HG03439 (cell line): ENCODE data around the gene CFAP299.
"Not testable (repeated sequence)": the region's sequence is repeated elsewhere in the genome, so short reads cannot be mapped to it uniquely, and the experiment has no call there.

Source experiments
- ATAC-seq: cut with Tn5 transposase; IDR thresholded peaks from one replicate; pipeline ENCODE4 v1.9.1; 2021; ENCODE audit warnings: mild to moderate bottlenecking, moderate library complexity; ENCODE audit not compliant: unreplicated experiment

Gene CFAP299

DNA sequence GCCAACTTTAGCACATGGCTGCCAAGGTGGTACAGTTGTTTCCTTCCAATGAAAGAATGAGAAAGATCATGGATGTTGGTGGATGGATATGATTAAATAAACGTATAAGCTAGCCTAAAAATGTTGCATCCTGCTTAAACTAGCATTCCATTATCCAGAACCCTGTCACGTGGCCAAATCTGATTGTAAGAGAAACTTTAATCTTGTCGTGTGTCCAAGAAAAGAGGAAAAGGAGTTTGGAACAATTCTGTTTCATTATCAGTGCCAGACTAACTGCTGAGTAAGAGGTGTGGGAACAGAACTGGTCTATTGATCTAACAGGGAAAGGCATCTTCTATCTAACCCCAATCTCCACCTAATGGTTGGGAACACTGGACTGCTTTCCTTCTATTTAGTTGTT lies 369.8 kb downstream of the CFAP299 start:
- ATAC-seq: no peak

DNA sequence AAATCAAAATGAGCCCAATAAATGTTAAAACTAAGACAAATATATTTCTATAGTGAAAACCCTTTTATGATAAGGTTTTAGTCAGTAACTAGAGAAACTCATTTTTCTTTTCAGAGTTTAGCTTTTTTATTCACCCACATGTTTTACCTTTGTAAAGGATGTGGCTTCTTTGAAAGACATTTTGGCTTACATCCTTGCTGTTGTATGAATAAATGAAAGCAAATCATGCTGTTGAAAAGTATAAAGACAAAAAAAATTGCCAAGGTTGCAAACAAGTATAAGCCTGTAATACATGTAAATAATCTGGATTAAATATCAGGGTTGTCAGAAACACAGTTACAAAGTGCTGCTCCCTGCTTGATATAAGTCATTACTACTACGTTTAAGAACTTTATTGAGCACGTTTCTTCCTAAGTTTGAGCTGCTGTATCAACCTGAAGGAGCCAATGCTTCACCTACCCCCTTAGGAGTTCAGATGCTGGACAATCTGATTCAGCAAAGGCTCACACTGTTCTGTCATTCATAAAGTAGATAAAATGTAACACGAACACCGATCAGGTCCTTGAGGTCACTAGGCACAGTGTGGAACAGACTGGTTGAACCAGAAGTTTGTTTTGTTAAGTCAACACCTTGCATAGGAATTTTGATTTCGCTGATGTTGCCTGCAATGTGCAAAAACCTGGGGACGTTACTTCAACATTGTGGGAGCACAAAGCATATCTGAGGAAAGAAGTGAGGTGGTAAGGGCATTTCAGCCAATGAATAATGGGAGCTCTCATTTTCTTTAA lies 373.7 kb downstream of the CFAP299 start:
- ATAC-seq: no peak

DNA sequence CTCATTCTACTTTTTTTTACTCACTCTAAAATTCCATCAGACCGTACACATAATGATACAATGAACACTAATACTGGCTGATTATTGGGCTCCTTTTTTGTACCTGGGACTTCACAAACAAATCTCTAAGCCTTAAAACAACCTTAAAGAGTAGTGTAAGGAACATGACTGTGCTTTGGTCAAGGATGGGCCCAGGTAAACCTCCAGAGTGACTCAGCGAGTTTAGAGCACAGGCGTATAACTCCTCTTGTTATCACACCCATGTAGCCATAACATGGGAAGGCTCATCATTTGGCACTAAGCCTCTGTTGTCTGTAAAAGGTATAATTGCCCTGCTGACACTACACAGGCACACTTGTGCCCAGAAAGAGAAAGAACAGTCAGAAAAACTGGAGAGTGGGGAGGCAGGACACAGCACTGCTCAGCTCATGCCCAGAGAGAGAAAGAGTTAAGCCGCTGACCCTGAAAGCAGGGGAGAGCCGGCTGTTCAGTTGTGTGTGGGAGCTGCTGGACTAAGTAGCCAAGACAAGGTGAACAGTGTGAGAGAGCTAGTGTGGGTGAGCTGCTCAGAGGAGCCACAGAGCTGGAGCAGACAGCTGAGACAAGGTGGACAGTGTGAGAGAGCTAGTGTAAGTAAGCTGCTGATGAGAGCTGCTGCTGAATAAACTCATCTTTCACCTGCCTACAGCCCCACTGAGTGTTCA lies 375.4 kb downstream of the CFAP299 start:
- ATAC-seq: no peak

DNA sequence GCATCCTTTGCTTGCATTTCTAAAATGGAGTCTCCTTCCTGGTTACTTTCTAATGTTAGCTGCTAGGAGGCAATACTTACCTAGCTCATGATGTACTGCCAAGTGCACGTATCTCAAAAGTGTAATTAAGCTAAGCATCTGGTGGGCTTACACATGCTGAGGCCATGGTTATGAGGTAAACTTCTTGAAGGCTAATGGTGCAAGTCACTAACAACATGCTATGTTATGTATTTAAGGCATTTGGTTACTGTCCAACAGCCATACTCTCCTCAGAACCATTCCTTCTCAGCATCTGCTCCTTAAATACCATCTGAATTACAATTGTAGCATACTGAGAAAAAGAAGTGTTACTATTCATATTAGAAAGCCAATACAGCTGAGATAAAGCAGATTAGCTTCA lies 376.4 kb downstream of the CFAP299 start:
- ATAC-seq: no peak

DNA sequence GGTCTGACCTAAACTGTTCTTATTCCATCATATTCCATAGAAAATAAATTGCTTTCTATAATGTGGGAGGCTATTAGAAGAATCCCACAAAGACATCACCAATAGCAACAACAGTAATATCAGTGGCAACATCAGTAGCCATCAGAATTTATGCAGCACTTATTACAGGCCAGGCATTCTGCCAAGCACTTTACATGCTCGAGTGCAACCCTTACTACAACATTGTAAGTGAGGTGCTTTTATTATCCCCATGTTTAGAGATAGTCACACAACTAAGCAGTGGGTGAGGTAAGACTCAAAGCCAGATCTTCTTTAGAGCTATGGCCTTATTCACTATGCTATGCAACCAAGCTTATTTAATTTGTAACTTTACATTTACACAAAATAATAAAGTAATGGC lies 377.9 kb downstream of the CFAP299 start:
- no peak for ATAC-seq

DNA sequence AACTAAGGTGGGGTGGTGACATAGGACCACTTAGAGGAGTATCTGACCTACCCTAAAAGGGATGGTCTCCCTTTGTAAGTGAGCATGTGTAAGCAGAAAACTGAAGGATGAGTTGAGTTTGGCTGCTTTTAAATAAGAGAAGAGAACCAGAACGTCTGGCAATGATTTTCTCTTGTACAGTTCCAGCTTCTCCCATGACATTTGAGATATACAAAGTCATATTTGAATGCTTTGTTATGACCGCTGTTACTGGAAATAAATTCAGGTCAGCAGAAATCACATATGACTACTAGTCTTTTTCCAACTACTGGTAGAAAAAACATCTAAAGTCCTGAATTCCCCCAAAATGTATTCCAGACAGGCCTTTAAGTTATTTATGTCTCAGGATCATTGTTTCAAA lies 381.7 kb downstream of the CFAP299 start:
- ATAC-seq: no peak

DNA sequence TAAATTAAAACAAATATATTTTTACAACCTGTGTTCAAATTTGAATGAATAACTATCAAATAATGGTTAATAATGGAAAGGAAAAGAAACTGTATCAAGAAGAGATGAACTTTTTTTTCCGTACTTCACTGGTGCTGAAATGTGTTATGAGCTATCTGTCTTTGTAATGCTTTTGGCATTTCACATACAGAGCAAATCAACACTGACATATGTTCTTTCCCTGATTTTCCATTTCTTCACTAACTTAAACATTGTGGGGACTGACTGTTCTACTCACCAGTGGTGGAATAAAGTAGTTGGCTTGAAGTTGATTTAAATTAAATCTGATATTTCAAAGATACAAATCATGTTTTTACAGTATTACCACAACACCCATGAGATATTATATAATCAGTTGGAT lies 390.9 kb downstream of the CFAP299 start:
- ATAC-seq: no peak

DNA sequence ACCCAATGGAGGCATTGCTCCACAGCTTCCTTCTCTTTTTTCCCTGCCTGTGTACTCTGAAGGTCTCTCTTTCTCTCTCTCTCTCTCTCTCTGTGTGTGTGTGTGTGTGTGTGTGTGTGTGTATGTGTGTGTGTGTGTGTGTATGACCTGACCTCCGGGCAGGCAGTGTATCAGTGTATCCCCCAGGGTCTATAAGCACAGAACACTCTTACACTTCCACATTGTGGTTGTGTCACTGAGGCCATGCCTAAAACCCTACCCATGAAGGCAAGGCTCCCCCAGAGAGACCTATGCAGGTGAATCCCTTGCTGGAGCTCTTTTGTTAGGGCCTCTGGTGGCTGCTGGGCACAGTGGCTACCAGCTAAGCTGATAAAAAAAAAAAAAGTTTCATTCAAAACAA lies 394.6 kb downstream of the CFAP299 start:
- no peak for ATAC-seq

DNA sequence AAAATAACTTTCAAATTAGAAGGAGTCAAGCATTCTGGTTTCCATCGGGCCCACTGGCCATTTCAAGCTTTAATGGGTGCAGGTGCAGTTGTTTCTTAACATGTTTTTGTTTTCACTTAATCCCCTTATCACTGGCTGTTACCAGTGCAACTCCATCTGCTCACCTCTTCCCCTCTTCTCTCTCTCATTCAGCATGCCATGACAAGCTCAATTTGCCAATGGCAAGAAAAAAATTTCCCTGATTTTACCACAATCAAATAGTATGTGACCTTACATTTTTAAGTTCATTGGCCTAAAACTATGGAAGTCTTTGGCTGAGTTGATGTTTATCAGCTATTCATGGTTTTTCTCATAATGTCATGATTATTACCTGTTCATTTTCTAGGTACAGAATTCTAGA lies 395.9 kb downstream of the CFAP299 start:
- ATAC-seq: no peak

DNA sequence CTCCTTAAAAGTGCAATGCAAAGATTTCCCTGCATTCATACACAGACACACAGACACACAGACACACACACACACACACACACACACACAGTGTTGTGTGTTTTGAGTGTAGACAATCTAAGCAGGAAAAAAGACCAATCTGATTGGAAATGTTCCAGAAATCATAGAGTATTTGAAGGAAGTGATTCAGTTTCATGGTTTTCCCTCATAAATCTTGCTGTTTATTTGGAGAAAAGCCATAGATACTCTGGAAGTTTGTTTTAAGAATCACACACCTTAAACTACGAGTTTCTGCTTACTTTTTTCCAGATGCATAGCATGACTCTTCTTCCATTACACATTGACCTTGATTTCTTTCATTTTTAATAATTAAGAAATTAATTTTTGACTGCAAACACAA lies 396.5 kb downstream of the CFAP299 start:
- no peak for ATAC-seq

DNA sequence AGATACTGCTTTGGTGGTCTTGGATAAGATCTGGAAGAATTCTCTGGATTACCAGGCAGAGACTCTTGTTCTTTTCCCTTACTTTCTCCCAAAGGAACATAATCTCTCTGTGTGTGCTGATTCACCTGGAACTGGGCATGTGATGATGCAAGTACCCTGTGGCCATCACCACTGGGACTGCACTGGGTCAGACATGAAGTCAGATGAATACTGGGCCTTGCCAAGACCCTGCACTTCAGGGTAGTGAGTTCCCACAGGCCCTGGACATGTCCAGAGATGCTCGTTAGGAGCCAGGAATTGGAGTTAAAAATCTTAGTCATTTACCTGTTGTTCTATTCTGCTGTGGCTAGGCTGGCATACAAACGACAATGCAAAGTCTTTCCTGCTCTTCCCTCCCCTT lies 404.8 kb downstream of the CFAP299 start:
- ATAC-seq: no peak

DNA sequence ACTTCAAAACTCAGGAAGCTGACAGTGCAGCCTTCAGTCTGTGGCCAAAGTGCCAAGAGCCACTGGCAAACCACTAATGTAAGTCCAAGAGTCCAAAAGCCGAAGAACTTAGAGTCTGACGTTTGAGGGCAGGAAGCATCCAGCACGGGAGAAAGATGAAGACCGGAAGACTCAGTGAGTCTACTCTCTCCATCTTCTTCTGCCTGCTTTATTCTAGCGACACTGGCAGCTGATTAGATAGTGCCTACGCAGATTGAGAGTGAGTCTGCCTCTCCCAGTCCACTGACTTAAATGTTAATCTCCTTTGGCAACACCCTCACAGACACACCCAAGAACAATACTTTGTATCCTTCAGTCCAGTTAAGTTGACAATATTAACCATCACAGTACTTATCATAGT lies 414.0 kb downstream of the CFAP299 start:
- not testable (repeated sequence) for ATAC-seq

DNA sequence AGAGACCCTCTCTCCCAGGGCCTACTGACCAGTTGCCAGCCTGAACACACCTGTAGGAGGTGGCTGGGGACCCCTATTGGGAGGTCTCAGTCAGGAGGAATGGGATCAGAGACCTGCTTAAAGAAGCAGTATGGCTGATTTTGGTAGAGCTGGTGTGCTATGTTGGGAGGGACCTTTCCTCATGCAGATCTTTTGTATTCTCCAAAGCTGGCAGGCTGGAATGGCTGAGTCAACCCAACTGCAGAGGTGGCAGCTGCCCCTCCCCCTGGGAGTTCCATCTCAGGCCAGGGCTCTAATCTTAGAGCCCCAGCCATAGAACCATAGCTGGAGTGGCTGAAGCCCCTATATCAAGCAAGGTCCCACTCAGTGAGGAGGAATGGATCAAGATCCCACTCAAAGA lies 415.7 kb downstream of the CFAP299 start:
- no peak for ATAC-seq

DNA sequence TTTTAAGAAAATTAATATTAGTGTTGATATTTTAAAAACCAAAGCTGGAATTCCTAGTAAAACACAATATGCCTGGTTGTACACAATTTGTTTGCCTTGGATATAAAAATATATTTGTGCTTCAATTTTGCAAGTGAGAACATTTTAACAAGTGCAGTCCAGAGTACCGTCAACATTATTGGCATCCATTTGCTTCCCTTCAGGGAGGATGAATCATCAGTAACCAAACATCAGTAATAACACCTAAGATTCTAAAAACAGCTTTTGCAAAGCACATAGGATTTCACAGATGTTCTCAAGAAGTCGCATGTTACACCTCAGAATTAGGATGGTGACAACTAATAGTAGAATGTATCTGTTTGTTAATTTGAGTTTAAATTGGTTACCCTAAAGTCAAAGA lies 432.4 kb downstream of the CFAP299 start:
- ATAC-seq: no peak

DNA sequence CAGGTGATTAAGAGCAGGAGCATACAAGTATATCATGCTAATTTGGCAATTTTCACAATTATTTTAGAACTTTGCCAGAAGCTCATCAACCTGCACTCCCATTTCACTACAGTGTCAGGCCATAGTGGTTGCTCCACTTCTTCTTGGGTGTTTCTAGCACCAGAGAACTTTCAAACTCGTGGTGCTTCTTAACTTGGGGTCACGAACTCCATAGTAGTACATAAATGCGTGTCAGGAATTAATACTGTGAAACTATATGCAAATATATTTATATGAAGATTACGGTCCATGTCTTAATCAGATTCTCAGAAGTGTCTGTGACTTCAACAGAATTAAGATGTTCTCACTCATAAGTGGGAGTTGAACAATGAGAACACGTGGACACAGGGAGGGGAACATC lies 440.6 kb downstream of the CFAP299 start:
- ATAC-seq: no peak

DNA sequence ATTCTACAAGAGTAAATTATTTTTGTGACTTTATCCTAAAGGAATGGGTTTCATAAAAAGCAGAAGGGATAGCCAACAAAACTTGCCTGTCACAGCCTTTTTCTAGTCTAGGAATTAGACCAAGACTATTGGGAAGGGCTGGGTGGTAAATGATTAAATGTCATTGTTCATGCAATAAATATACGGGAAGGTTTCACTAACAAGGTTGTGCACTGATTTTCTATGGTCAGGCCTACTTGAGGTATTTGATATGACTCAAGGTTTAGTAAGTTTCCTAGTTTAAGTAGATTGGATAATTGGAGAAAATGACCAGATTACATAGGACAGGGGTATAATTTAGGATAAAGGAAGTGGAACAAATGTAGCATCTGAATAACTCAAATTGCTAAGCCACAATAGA lies 445.9 kb downstream of the CFAP299 start:
- ATAC-seq: no peak

DNA sequence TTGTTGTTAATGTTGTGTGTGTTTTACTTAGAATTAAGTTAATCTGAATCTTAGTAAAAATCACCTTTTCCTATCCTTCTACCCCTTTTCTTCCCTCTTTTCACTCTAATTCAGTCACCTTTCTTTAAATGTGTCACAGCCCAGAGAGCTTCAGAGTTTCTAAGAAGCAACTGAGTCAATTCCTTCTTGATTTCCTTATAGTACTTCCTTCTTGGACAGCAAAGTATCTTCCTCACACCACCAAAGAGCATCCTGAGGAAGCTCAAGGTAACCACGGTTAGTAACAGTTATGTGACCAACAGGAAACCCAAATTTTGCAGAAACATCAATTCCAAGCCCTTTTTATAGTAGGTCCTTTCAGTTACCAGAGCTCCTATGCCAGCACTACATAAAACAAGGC lies 451.8 kb downstream of the CFAP299 start:
- no peak for ATAC-seq

DNA sequence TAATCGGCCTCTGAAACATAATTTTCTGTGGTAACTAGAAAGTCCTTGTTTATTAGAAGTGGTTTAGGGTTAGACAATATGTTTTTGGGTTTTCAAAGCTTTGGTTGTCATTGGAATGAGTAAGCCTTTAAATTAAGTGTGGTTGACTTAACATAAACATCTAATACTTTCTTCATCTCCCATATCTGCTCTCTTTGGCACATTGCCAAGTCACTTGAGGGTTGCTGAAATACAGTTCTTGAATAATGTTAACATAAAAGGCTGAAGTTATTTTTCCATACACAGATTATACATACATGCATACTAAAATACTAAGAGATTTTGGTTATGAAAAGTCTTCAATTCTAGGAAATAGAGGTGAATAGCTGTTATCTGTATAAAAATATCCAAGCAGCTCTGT lies 453.3 kb downstream of the CFAP299 start:
- ATAC-seq: no peak

DNA sequence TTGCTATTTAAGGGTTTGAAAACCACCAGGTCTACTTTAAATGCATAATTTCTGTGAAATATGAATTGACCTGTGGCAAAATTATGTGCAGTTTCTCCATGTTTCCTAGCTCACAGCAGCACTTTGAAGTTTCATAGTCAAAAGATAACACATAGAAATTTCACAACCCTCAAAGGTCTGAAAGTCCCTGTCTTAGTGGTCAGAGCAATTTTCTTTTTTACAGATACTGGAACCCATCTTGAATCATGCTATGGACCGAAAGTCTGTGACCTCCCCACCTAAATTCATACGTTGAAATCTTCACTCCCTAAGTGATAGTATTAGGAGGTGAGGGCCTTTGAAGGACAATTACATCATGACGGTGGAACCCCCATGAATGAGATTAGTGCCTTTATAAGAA lies 454.6 kb downstream of the CFAP299 start:
- ATAC-seq: no peak

DNA sequence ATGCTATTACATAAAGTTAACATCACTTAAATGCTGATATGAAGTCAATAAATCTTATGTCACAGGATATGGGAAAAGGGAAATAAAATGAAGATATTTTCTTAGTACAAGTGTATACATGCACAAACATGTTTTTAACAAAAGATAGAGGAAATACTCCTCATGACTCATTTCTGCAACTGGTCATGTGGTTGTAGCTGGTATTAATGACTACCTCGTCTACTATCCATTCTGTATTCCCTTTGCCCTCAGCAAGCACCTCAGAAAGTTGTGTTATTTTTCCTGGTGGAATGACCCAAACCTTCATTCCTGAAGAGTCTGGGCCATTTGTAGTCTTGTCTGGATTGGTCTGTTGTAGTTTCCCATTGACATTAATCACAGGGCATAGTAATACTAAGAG lies 458.1 kb downstream of the CFAP299 start:
- not testable (repeated sequence) for ATAC-seq

DNA sequence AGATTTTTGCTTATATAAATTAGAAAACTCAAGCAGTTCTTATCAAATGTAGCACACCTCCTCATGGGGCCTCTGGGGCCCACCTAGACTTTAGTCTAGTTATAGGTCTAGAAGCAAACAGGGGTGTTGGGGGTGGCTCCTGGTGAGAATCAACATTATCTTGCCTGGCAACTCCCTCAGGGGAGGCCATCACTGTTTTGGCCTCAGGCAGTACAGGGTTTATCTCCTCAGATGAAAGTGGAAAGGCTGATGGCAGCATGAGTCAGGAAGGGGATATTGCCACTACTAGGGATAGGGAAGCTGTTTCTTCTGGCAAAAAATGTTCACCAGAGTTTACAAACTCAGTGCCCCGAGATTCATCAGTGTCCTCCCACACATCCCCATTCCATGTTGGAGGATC lies 462.6 kb downstream of the CFAP299 start:
- no peak for ATAC-seq

DNA sequence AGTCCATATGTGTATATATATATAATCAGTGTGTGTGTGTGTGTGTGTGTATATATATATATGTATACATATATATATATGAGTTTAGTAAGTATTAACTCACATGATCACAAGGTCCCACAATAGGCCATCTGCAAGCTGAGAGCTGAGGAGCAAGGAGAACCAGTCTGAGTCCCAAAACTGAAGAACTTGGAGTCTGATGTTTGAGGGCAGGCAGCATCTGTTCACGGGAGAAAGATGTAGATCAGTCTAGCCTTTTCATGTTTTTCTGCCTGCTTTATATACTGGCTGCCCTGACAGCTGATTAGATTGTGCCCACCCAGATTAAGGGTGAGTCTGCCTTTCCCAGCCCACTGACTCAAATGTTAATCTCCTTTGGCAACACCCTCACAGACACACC lies 465.2 kb downstream of the CFAP299 start:
- not testable (repeated sequence) for ATAC-seq

DNA sequence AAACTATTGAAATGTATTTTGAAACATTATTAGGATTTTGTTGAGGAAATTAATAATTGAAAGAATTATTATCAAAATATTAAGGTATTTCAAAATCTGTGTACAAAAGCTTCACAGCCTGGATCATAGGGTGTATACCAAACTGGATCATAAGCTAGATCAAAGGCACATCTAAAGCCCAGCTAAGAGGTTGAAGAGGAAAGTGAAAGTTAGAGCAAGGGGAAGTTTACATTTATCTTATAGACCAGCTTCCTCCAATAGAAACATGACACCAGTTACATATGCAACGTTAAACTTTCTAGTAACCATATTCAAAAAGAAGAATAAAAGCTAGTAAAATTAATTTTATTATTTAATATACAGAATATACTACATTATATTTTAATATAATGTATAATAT lies 467.8 kb downstream of the CFAP299 start:
- no peak for ATAC-seq
